Measurements from ENCODE around the gene KRT8. TPM values are rescaled to one million over a fixed set of nuclear protein-coding genes. Genes with fewer than 3 reads are reported as not detected.

KRT8 gene
- polyA plus RNA-seq, 3 donors: 202 to 286 (median 204) TPM

DNA sequence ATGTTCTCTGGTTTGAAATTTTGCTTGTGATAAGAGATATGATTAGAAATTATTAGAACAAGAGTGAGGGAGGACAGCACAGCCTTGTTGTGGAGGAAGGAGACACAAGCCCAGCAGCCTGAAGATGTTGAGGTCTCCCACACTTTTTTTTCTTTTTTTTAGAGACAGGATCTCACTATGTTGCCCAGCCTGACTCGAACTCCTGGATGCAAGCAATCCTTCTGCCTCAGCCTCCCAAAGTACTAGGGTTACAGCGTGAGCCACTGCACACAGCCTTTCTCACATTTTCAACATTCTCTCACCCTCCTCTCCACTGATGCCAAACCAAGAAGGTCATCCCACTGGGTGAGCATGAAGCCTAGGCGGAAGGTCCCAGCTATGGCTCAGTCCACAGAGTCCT, 4.9 kb upstream of the KRT8 start:
- no peak for DNase-seq (ENCODE audit: extremely low read depth in 1 of 11, low read depth in 9 of 11, low spot score in 4 of 11)

DNA sequence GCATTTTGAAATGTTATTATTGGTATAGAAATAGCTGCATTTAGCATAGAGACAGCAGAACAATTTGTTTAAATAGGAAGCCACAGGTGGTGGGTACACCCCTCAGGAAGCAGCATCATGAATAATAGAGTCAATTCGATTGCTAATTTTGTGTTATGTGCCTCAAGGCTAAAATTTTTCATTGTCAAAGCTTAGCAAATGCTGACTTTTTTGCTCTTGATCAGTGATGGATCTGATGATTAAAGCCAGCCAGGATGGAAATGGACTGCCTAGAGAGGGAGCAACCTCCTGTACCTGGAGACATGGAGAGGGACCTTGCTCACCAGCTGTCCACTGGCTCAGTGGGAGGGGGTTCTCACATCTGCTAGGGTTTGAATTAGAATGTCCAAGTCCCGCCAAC, 4.5 kb upstream of the KRT8 start:
- no peak for DNase-seq (ENCODE audit: extremely low read depth in 1 of 11, low read depth in 9 of 11, low spot score in 4 of 11)

DNA sequence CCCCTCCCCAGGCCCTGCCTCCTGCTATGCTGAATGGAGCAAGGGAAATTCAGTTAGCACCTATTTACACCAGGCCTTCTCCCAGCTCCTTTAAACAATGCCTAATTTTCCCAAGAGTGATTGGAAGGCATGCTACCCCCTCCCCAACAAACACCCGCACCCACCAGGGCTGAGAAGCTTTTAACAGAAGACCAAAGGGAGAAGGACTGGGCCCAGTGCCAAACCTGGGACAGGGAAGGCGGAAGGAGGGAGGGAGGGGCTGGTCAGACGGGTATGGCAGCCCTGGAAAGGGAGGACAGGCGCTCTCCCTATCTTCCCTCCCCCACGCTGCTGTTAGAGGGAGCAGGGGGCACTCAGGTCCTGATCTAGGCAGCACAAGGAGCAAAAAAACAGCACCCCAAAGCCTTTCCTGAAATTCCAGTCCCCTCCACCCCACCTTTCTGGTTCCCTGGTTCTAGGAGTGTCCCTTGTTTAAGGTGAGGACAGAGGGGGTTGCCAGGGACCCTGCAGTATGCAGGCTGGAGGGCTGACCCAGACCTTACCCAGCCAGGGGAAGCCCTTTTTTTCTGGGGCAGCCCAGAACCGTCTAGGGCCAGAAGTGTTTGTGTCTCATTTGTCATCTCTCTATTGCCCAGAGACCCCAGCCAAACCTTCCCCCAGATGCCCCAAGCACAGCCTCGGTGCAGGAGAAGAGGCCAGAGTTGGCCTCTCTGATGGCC, 2.4 kb upstream of the KRT8 start:
- DNase-seq (ENCODE audit: extremely low read depth in 1 of 11, low read depth in 9 of 11, low spot score in 4 of 11): no peak

DNA sequence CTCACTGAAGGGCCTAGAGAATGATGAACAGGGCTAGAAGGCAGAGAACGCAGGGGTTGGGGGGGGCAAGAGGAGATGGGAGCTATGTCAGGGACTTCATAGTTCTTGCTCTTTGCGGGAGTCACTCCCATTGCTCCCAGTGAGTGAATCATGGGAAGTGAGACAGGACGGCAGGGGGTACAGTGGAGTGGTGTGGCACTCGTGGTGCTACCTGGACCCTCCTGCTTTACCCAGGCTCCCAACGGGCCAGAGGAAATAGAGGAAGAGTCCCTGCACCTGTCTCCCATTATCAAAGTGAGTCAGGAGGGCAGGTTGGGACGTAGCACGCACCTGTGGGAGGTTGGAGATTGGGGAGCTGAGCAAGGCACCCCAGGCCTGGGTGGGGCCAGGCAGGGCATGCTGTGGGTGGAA, 1.3 kb upstream of the KRT8 start:
- DNase-seq (ENCODE audit: extremely low read depth in 1 of 11, low read depth in 9 of 11, low spot score in 4 of 11): no peak

DNA sequence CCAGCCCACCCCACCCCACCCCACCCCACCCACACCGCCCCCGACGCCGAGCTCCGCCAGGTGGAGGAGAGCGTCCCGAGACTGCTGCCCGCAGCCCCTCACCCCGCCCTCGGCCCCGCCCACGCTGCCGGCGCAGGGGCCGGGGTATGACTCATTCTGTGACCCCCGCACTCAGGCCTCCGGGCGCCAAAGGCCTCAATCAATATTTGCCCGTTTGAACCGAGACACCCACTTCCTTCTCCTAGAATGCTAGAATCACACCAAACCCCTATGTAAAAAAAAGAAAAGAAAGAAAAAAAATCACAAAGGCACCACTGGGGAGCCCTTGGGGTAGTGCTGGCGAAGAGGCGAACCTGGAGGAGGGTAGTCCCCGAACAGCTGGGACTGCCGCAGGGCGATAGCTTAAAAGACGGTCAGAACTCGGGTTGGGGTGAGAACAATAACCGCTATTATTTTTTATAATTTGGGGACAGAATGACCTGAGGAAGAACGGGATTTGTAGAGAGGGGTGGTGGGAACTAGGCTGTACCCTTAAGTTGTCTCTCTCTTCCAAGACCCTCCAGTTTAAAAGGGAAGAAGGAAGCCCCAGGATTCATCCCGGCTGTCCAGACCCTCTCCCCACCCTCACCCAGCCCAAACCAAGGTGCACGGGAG, 894 bp downstream of the KRT8 start:
- DNase-seq (ENCODE audit: extremely low read depth in 1 of 11, low read depth in 9 of 11, low spot score in 4 of 11): no peak

DNA sequence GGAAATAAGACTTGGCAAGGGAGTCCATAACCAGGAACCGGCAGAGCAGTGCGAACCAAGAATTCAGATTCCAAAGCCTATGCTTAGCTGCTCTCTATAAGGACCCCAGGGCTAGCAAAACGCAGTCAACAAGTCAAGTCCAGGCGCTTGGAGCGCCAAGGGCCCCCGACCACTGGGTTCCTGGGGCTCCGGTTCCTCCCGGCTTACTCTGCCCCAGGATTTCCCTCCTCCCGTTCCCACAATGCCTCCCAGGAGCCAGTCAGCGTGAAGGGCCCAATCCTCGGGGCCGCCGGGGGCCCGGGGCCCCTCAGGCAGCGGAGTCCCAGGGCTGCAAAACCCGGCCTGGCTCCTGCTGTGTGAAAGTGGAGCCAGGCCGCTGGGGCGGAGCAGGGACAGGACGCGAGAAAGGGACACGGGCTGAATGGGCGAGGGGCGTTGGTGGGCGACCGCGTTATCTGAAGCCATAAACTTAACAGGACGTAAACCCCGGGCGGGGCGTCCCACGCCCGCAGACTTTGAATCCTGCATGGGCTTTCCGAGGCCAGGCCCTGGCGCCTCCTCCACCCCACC, 1.5 kb downstream of the KRT8 start:
- DNase-seq (ENCODE audit: extremely low read depth in 1 of 11, low read depth in 9 of 11, low spot score in 4 of 11): peak in 9 of 11 donors; percentile 73 to 90 (median 83)

DNA sequence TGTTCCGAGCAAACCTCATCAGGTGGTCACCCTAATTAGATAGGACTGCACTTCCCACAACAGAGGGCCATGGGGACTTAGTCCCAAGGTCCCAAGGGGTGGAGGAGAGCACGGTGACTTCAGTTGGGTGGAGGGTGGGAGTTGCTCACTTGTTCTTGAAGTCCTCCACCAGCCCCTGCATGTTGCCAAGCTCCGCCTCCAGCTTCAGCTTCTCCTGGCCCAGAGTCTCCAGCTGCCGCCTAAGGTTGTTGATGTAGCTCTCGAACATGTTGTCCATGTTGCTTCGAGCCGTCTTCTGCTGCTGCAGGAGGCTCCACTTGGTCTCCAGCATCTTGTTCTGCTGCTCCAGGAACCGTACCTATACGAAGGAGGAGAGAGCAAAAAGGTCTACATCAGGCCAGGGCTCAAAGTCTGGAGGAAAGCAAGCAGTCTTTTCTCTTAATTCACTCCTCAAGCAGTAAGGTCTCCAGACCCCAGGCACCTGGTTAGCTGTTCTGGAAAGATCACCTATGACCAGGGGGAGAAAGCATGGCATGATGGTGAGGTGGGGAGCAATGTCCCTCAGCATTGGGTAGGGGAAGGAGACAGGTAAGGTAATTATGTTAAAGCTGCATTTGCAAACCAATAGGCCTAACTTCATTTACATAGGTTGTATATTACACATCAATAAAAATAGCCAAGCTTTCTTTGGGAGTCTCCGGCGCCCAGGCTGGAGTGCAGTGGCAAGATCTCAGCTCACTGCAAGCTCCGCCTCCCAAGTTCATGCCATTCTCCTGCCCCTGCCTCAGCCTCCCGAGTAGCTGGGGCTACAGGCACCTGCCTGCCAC, 2.9 kb downstream of the KRT8 start:
- DNase-seq (ENCODE audit: extremely low read depth in 1 of 11, low read depth in 9 of 11, low spot score in 4 of 11): no peak

DNA sequence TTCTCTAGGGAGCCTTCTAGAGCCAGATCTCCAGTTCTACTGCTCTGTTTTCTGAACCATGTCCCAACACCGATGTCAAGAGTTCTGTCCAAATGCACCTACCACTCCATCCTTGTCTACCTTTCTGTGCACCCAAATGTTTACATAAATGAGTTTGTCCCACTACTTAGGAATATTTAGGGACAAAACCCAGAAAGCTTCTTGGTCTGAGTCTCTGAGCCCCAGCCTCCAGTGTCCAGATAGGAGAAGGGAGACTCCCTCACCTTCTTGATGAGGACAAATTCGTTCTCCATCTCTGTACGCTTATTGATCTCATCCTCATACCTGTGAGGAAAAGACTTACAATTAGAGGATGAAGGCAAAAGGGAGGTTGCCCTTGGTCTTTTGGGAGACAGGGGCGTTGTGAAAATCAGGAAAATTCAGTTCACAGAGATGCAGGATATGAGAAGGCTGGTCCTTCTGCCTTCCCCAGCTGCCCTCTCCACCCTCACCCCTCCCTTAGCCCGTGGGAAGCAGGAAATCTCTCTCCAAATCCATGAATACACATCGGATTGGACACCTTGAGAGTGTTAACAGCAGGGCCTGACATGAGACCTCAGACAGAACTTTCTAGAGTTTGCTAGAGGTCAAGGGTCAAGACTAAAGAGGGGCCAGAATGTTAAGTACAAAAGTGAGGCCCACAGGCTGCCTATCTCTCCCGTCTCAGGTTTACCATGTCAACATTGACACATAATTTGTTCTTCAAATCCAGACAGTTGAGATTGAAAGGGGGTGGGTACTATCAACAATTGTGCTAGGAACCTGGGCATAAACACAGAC, 3.8 kb downstream of the KRT8 start:
- no peak for DNase-seq (ENCODE audit: extremely low read depth in 1 of 11, low read depth in 9 of 11, low spot score in 4 of 11)

DNA sequence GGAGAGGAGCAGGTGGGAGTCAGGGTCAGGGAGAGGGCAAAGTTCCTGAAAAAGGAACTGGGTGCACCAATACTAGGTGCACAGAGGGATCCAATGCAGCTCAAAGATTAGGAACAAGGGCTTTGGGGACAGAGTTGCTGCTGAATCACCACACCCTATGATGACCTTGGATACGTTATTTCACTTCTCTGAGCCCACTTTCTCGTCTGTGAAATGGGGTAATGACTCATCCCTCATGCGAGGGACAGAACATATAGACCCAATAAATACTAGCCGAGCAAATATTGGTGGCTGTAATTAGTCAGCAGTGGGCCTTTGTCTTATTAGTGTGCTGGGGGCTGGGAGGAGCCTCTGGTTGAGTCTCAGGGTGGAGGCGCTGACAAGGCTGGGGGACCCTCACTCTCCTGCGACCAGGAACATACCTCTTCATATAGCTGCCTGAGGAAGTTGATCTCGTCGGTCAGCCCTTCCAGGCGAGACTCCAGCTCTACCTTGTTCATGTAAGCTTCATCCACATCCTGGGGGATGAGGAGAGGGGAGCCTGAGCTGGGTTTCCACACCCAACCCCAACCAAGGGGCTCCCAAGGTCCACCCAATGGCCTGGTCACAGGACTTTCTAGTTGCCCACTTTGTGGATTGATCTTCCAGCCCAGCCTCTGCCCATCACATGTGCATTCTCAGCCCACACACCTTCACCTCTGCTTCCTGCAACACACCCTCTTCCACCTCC, 4.5 kb downstream of the KRT8 start:
- DNase-seq (ENCODE audit: extremely low read depth in 1 of 11, low read depth in 9 of 11, low spot score in 4 of 11): no peak

DNA sequence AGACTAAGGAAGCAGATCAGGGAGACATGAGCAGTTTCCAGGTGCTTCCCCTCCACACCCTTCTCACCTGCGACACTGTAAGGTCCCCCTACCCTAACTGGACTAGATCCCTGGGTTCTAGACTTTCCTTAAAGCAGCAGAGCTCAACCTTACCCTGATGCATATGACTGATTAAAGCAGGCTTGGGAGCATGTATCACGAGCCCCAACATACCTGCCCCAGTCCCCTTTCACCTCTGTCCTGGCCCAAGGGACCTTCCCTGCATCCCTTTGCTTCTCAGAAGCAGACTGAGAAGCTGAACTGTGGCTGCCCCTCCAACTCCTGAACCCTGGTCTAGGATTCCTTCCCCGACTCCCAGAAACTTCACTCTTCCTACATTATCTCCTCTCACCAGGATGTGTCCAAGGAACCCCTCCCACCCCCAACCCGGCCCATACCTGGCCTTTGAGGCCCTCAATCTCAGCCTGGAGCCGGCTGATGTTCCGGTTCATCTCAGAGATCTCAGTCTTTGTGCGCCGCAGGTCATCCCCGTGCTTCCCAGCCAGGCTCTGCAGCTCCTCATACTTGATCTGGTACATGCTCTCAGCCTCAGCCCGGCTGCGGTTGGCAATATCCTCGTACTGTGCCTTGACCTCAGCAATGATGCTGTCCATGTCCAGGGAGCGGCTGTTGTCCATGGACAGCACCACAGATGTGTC, 5.4 kb downstream of the KRT8 start:
- no peak for DNase-seq (ENCODE audit: extremely low read depth in 1 of 11, low read depth in 9 of 11, low spot score in 4 of 11)

DNA sequence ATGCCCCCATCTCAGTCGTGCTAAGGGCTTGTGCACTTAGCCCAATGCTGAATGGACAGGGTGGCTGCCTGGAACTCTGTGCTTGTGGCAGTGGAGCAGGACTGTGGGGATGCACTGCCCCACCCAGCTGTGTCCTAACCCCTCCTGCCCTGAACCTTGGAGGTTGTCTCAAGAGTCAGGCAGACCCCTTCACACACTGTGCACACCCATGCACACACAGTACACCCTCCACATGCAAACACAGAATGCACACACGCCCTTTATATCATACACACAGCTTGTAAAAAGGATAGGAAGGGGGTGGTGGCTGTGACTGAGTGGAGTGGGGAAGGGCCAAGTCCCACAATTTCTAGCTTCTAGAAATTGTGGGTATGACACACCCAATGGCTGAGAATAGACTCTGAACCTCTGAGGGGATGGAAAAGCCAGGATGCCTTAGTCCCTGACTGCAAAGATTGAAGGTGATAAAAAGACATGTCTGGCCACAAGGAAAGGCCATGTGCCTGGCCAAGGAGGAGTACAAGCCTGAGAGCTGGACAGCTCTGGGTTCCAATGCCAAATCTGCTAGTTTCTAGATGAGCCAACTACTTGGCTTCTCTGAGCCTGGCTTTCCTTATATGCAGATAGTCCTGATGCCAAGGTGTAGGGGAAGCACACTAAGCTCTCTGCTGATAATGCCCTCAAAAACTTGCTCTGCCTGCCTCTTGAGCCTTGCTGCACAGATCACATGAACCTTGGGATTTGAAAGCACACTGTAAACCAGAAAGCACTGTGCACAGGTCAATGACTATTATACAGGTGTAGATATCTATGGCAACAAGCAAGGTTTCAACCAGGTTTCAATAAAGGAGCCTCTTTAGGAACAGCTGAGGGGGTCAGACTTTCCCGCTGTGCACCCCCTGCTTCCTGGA, 8.4 kb downstream of the KRT8 start:
- DNase-seq (ENCODE audit: extremely low read depth in 1 of 11, low read depth in 9 of 11, low spot score in 4 of 11): no peak

DNA sequence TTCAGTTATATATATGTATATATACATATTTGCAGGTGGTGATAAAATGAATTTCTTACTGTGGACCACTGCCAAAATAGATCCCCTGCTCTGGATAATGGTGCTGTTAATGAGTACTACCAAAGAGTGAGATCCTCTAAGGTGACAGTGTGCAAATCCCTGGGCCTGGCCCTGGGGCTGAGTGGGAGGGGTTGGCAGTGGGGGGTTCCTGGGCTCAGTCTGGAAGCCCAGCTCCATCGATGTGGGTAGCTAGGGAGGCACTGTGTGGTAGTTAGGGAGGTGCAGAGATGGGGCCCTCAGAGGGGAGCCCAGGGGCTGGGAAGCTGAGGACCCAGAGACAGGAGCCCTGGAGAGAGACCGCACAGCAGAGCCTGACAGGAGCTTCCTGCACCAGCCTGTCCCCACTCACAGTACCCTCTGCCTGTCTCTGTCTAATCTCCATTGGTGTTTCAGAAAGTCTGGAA, 9.1 kb downstream of the KRT8 start:
- no peak for DNase-seq (ENCODE audit: extremely low read depth in 1 of 11, low read depth in 9 of 11, low spot score in 4 of 11)

DNA sequence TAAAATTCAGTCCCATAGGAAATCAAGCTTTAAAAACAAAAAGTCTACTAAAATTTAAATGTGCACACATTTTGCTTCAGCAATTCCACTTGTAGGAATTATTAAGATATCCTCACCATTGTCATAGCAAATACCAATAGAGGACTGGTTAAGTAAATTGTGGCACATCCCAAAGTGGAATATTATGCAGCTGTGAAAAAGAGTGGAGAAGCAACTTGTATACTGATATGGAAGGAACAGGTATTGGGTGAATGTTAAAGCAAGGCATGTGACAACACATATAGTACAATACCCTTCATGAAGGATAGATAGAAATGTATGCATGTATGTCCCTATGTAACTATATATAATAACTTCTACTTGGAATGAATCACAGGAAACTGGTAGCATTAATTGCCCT, 11.9 kb downstream of the KRT8 start:
- DNase-seq (ENCODE audit: extremely low read depth in 1 of 11, low read depth in 9 of 11, low spot score in 4 of 11): no peak

DNA sequence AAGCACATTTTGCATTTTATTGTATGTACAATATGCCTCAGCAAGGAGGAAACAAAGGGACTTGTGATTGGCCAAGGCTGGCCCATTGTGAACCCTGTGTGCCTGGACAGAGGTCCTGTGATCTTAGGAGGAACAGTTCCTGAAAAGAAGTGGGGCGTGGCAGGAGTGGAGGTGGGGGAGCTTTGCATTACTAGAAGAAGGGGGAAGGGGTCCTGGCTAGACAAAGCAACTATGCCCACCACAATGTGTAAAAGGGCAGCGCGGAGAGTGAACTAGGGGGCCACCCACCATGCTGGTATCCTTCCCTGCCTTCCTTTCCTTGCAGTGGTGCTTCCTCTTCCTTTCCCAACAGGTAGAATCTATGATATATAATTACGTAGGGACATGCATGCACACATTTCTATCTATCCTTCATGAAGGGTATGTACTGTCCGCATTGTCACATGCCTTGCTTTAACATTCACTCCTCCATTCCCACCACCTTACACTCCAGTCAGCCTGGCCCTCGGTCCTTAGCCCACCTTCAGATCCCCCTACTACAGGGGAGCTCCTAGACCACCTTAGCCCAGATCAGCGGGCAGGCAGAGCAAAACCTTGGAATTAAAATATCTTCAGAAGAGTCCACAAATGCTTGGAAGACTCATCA, 12.5 kb downstream of the KRT8 start:
- DNase-seq (ENCODE audit: extremely low read depth in 1 of 11, low read depth in 9 of 11, low spot score in 4 of 11): no peak

DNA sequence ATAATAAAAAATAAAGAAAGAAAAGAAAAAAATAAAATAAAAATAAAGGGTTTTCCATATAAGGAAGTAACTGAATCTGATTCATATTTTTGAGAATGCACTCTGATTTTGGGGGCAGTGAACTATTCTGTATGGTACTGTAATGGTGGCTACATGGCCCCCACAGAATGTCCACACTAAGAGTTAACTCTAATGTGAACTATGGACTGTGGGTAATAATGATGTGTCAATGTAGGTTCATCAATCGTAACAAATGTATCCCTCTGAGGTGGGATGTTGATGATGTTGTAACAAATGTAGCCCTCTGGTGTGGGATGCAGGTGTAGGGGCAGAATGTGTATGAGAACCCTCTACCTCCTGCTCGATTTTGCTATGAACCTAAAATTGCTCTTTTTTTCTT, 13.8 kb downstream of the KRT8 start:
- no peak for DNase-seq (ENCODE audit: extremely low read depth in 1 of 11, low read depth in 9 of 11, low spot score in 4 of 11)

DNA sequence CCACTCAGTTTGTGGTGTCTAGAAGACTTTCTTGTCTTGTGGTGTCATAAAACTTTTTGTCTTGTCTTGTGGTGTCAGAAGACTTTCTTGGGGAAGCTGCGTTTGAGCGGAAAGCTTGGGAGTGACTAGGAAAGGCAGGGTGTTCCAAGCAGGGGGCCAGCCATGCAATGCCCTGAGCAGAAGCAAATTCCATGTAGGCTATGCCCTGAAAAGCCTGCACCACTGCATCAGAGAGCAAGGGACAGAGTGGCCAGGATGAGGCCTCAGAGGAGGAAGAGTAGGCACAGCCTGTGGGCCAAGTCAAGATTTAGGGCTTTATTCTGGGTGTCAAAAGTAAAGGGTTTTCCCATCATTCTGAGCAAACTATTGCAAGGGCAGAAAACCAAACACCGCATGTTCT, 14.5 kb downstream of the KRT8 start:
- no peak for DNase-seq (ENCODE audit: extremely low read depth in 1 of 11, low read depth in 9 of 11, low spot score in 4 of 11)

Data from renal cortex interstitium (tissue), 11 donors.